Measurements from ENCODE around the gene MAN1C1. TPM values are rescaled to one million over a fixed set of nuclear protein-coding genes. Genes with fewer than 3 reads are reported as not detected.

The MAN1C1 gene
- total and polyA plus RNA-seq, 4 donors: 4.6 to 14.7 (median 13.1) TPM

DNA sequence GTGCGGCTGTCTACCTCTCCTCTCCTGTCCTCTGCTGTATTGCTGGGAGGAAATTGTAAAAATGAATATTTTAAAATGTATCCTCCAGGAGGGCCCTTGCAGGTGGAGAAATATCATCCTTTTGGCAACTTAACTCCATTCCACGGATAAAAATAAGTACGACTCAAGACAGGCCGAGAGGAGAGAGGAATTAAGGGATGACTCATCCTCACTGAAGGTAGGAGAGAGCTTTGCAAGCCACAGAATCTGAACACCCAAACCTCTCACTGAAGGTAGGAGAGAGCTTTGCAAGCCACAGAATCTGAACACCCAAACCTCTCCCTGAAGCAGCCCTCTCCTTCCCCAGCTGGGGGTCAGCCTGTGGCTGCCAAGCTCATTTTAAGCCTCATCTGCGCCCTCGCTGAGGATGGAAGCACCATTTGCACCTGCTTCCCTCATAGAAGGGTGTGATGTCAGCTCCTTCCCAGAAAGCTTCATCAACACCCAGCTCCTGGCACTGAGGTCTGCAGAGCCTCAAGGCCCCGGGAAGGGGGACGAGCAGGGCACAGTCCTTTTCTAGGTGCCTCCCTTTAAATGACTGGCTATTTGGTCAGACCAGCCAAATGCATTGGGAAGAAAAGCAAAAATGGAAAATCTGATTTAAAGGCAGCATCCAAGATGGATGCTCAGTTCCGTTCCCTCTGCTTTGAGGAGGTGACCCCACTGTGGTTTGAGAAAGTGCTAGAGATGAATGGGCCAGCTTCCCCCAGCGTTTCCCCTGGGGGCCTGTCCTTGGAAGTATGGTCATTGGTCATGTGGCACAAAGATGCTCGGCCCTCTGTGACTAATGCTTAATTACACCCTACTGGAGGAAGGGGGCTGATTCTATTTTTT, 170.5 kb downstream of the MAN1C1 start:
- ATAC-seq (ENCODE audit: insufficient read depth, low FRiP score): no peak
- H3K4me1 ChIP-seq (ENCODE audit: control insufficient read depth in 5 of 5, insufficient read depth in 5 of 5, low read length in 5 of 5): peaks cover 0 to 4% (median 0%) of the 10 kb centered on the region in 5 donors
- H3K9me3 ChIP-seq (ENCODE audit: control insufficient read depth in 4 of 4, insufficient read depth in 3 of 4, low read length in 3 of 4): no peaks in the 10 kb centered on the region
- no peaks in the 10 kb centered on the region for H3K27me3 ChIP-seq (ENCODE audit: control insufficient read depth in 3 of 3, insufficient read depth in 3 of 3, low read length in 2 of 3)
- no peak overlapping the region for H3K9ac ChIP-seq (ENCODE audit: insufficient read depth in 1 of 2, low read length in 2 of 2)
- TF ChIP-seq, protein P1, sequence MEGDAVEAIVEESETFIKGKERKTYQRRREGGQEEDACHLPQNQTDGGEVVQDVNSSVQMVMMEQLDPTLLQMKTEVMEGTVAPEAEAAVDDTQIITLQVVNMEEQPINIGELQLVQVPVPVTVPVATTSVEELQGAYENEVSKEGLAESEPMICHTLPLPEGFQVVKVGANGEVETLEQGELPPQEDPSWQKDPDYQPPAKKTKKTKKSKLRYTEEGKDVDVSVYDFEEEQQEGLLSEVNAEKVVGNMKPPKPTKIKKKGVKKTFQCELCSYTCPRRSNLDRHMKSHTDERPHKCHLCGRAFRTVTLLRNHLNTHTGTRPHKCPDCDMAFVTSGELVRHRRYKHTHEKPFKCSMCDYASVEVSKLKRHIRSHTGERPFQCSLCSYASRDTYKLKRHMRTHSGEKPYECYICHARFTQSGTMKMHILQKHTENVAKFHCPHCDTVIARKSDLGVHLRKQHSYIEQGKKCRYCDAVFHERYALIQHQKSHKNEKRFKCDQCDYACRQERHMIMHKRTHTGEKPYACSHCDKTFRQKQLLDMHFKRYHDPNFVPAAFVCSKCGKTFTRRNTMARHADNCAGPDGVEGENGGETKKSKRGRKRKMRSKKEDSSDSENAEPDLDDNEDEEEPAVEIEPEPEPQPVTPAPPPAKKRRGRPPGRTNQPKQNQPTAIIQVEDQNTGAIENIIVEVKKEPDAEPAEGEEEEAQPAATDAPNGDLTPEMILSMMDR (IDR thresholded peaks at IDR 0.05; ENCODE audit: control extremely low read depth, extremely low read depth): no peak
- H3K36me3 ChIP-seq (ENCODE audit: control insufficient read depth in 4 of 4, insufficient read depth in 4 of 4, low read length in 4 of 4): peaks cover 0 to 5% (median 0%) of the 10 kb centered on the region in 4 donors
- 85 to 87% methylated on average over 11 of the region's 11 CpGs for WGBS, 2 donors
- no peak overlapping the region for H3K4me3 ChIP-seq
- H3K27ac ChIP-seq (ENCODE audit: low read depth in 1 of 2, low read length in 1 of 2): no peak overlapping the region
- DNase-seq: no peak

GRCh38 chr1:25787760-25788166, 171.2 kb downstream of the MAN1C1 start:
- H3K9ac ChIP-seq (ENCODE audit: insufficient read depth in 1 of 2, low read length in 2 of 2): no peak overlapping the region
- ATAC-seq (ENCODE audit: insufficient read depth, low FRiP score) (no peak), DNase-seq (no peak)
- WGBS, 2 donors: 89 to 95% methylated on average over 5 of the region's 5 CpGs
- no peaks in the 10 kb centered on the region for H3K27me3 ChIP-seq (ENCODE audit: control insufficient read depth in 3 of 3, insufficient read depth in 3 of 3, low read length in 2 of 3)
- no peak overlapping the region for H3K27ac ChIP-seq (ENCODE audit: low read depth in 1 of 2, low read length in 1 of 2)
- H3K36me3 ChIP-seq (ENCODE audit: control insufficient read depth in 4 of 4, insufficient read depth in 4 of 4, low read length in 4 of 4): peaks cover 0 to 5% (median 0%) of the 10 kb centered on the region in 4 donors
- TF ChIP-seq, protein P1 (IDR thresholded peaks at IDR 0.05; ENCODE audit: control extremely low read depth, extremely low read depth): no peak
- H3K4me3 ChIP-seq: no peak overlapping the region
- H3K9me3 ChIP-seq (ENCODE audit: control insufficient read depth in 4 of 4, insufficient read depth in 3 of 4, low read length in 3 of 4): no peaks in the 10 kb centered on the region
- peaks cover 0 to 4% (median 0%) of the 10 kb centered on the region in 5 donors for H3K4me1 ChIP-seq (ENCODE audit: control insufficient read depth in 5 of 5, insufficient read depth in 5 of 5, low read length in 5 of 5)

DNA sequence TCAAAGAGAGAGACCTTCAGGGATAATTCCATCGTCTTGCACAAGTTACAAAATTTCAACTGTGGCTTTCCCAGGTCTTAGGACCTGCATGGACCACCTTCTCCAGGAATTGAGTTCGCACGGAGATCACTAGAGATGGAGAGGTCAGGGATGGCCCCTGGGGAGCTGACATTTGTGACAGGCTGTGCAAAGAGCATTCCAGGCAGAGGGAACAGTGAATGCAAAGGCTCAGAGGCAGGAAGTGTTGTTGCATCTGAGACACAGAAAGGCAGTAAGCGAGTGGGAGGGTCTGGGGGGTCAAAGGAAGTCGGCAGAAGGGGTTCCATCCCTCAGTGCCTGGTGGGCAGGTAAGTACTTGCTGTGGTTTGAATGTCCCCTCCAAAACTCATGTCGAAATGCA, 173.9 kb downstream of the MAN1C1 start:
- no peaks in the 10 kb centered on the region for H3K9me3 ChIP-seq (ENCODE audit: control insufficient read depth in 4 of 4, insufficient read depth in 3 of 4, low read length in 3 of 4)
- peaks cover 0 to 4% (median 0%) of the 10 kb centered on the region in 5 donors for H3K4me1 ChIP-seq (ENCODE audit: control insufficient read depth in 5 of 5, insufficient read depth in 5 of 5, low read length in 5 of 5)
- no peaks in the 10 kb centered on the region for H3K27me3 ChIP-seq (ENCODE audit: control insufficient read depth in 3 of 3, insufficient read depth in 3 of 3, low read length in 2 of 3)
- H3K9ac ChIP-seq (ENCODE audit: insufficient read depth in 1 of 2, low read length in 2 of 2): no peak overlapping the region
- ATAC-seq (ENCODE audit: insufficient read depth, low FRiP score): no peak
- no peak for DNase-seq
- TF ChIP-seq, protein P1 (IDR thresholded peaks at IDR 0.05; ENCODE audit: control extremely low read depth, extremely low read depth): no peak
- WGBS, 2 donors: 89 to 96% methylated on average over 6 of the region's 6 CpGs
- H3K27ac ChIP-seq (ENCODE audit: low read depth in 1 of 2, low read length in 1 of 2): no peak overlapping the region
- H3K36me3 ChIP-seq (ENCODE audit: control insufficient read depth in 4 of 4, insufficient read depth in 4 of 4, low read length in 4 of 4): peaks cover 0 to 4% (median 0%) of the 10 kb centered on the region in 4 donors
- no peak overlapping the region for H3K4me3 ChIP-seq
